SK-N-SH (cell line): Measurements from ENCODE around the gene IL4R. TPM values are rescaled to one million over a fixed set of nuclear protein-coding genes. Genes with fewer than 3 reads are reported as not detected.

Experiments
- CTCF ChIA-PET: fragments of 300-600, 350-600 bp; formaldehyde crosslinking; extraction: SDS; loops from one replicate; lab custom pipeline; 2021; lab: Yijun Ruan, JAX
- POLR2A ChIA-PET: fragments of 350-600 bp; sonication (Branson Sonifier 250); formaldehyde crosslinking; extraction: SDS; loops from one replicate; lab custom pipeline; 2020; ENCODE audit warnings: antibody characterized with exemption, inconsistent platforms; lab: Yijun Ruan, JAX
- DNase-seq: peaks from one replicate; pipeline ENCODE4 v3.0.0; 2012
- H2AFZ ChIP-seq: fragments of 200-600 bp; sonication (generic); 2 replicates; pipeline ENCODE4 v1.8.1; 2016; ENCODE audit warnings: antibody characterized with exemption, mild to moderate bottlenecking, low read depth
- H3F3A ChIP-seq: fragments of 200-600 bp; sonication (generic); replicated peaks from 2 replicates; pipeline ENCODE3; 2016; ENCODE audit warnings: antibody characterized with exemption, mild to moderate bottlenecking; ENCODE audit not compliant: insufficient read depth
- H3K27ac ChIP-seq, 2 experiments: fragments of 200-500 bp in 1 of 2; fragments of 200-600 bp in 1 of 2; sonication (Bioruptor generic) in 1 of 2; sonication (generic), shearing (Covaris generic) in 1 of 2; 2 replicates each; pipeline versions ENCODE4 v1.5.1 to v1.6.1; 2014 to 2016; ENCODE audit warnings: low read depth in 2 of 2, inconsistent platforms in 1 of 2, low read length in 1 of 2, mild to moderate bottlenecking in 1 of 2, mixed read lengths in 1 of 2
- H3K27me3 ChIP-seq: fragments of 200-600 bp; sonication (generic), shearing (Covaris generic); 2 replicates; pipeline ENCODE4 v1.6.1; 2016; ENCODE audit warnings: mixed run types; ENCODE audit not compliant: insufficient read depth
- H3K36me3 ChIP-seq, 2 experiments: fragments of 200-500 bp in 1 of 2; fragments of 200-600 bp in 1 of 2; sonication (Bioruptor generic) in 1 of 2; sonication (generic) in 1 of 2; replicated peaks in 1 of 2; 2 replicates each; pipeline versions ENCODE3 to v1.5.1; 2014 to 2016; ENCODE audit warnings: low read length in 1 of 2, mild to moderate bottlenecking in 1 of 2; ENCODE audit not compliant: insufficient read depth in 2 of 2, control insufficient read depth in 1 of 2
- H3K4me1 ChIP-seq, 2 experiments: fragments of 200-500 bp in 1 of 2; fragments of 200-600 bp in 1 of 2; sonication (Bioruptor generic) in 1 of 2; sonication (generic), shearing (Covaris generic) in 1 of 2; 2 replicates each; pipeline versions ENCODE4 v1.5.1 to v1.6.1; 2014 to 2016; ENCODE audit warnings: low read depth in 1 of 2, low read length in 1 of 2, mixed run types in 1 of 2; ENCODE audit not compliant: insufficient read depth in 2 of 2, control insufficient read depth in 1 of 2
- H3K4me2 ChIP-seq: fragments of 200-600 bp; sonication (generic), shearing (Covaris generic); 2 replicates; pipeline ENCODE4 v1.6.1; 2017; ENCODE audit warnings: mixed run types
- H3K4me3 ChIP-seq, 2 experiments: fragments of 200-500 bp in 1 of 2; fragments of 200-600 bp in 1 of 2; sonication (Bioruptor generic) in 1 of 2; sonication (generic), shearing (Covaris generic) in 1 of 2; 2 replicates each; pipeline versions ENCODE4 v1.5.1 to v1.8.1; 2014 to 2016; ENCODE audit warnings: low read depth in 2 of 2, inconsistent platforms in 1 of 2, low read length in 1 of 2, mild to moderate bottlenecking in 1 of 2, mixed read lengths in 1 of 2, moderate library complexity in 1 of 2
- H3K79me2 ChIP-seq: fragments of 200-600 bp; sonication (generic); 2 replicates; pipeline ENCODE4 v1.8.1; 2017; ENCODE audit warnings: mild to moderate bottlenecking; ENCODE audit not compliant: insufficient read depth
- H3K9ac ChIP-seq: fragments of 200-600 bp; sonication (generic); 2 replicates; pipeline ENCODE4 v1.6.1; 2017; ENCODE audit warnings: mixed run types
- H3K9me2 ChIP-seq: fragments of 200-600 bp; sonication (generic); 2 replicates; pipeline ENCODE4 v1.6.1; 2017; ENCODE audit warnings: mixed run types
- H3K9me3 ChIP-seq: fragments of 200-600 bp; sonication (generic); 2 replicates; pipeline ENCODE4 v1.6.1; 2017; ENCODE audit warnings: mixed run types, mild to moderate bottlenecking, moderate library complexity
- H4K20me1 ChIP-seq: fragments of 200-600 bp; sonication (generic); 2 replicates; pipeline ENCODE4 v1.6.1; 2017; ENCODE audit warnings: mild to moderate bottlenecking, mixed run types; ENCODE audit not compliant: insufficient read depth
- CTCF ChIP-seq: fragments of 200-600 bp; sonication (generic); IDR thresholded peaks from 2 replicates; pipeline ENCODE4 v1.6.1; 2017; ENCODE audit warnings: antibody characterized with exemption, mild to moderate bottlenecking, moderate library complexity
- EP300 ChIP-seq, 2 experiments: IDR thresholded peaks; 2 replicates each; pipeline versions ENCODE4 v1.4.0 to v1.6.1; 2012; ENCODE audit warnings: borderline replicate concordance in 1 of 2, low read depth in 1 of 2, low read length in 1 of 2
- EZH2phosphoT487 ChIP-seq: fragments of 200-600 bp; sonication (generic); IDR thresholded peaks from 2 replicates; pipeline ENCODE4 v1.6.1; 2017; ENCODE audit warnings: low read depth, mixed run types, mild to moderate bottlenecking, antibody characterized with exemption, moderate library complexity, borderline replicate concordance
- FOXJ3 ChIP-seq: sonication (generic); formaldehyde crosslinking; IDR thresholded peaks from 2 replicates; pipeline ENCODE4 v1.5.1; 2020; ENCODE audit warnings: mild to moderate bottlenecking, missing genetic modification reagents
- FOXM1 ChIP-seq: IDR thresholded peaks from 2 replicates; pipeline ENCODE4 v1.4.0; 2012; ENCODE audit warnings: low read depth, mild to moderate bottlenecking
- GABPA ChIP-seq: IDR thresholded peaks from 2 replicates; pipeline ENCODE4 v1.4.0; 2012; ENCODE audit warnings: low read depth, mild to moderate bottlenecking
- IRF3 ChIP-seq: fragments of 150-350 bp; IDR thresholded peaks from 2 replicates; pipeline ENCODE4 v1.6.1; 2016; ENCODE audit warnings: mild to moderate bottlenecking, low read depth, low read length
- MEF2A ChIP-seq: IDR thresholded peaks from 2 replicates; pipeline ENCODE4 v1.4.0; 2012; ENCODE audit warnings: low read depth, borderline replicate concordance
- MXI1 ChIP-seq: IDR thresholded peaks from 2 replicates; pipeline ENCODE4 v1.6.1; 2012; ENCODE audit warnings: mild to moderate bottlenecking, low read depth, low read length, improper control_type of control experiment
- NFIC ChIP-seq: IDR thresholded peaks from 2 replicates; pipeline ENCODE4 v1.4.0; 2012; ENCODE audit warnings: borderline replicate concordance
- RCOR1 ChIP-seq: fragments of 150-350 bp; IDR thresholded peaks from 2 replicates; pipeline ENCODE4 v1.6.1; 2017; ENCODE audit warnings: antibody characterized with exemption, low read length
- REST ChIP-seq: IDR thresholded peaks from 2 replicates; pipeline ENCODE4 v1.6.1; 2012; ENCODE audit warnings: mild to moderate bottlenecking, low read depth, low read length, moderate library complexity
- RFX5 ChIP-seq: IDR thresholded peaks from 2 replicates; pipeline ENCODE4 v1.6.1; 2012; ENCODE audit warnings: mild to moderate bottlenecking, improper control_type of control experiment, low read length
- RXRA ChIP-seq: IDR thresholded peaks from 2 replicates; pipeline ENCODE4 v1.4.0; 2012; ENCODE audit warnings: low read depth, mild to moderate bottlenecking, borderline replicate concordance
- SMC3 ChIP-seq: IDR thresholded peaks from 2 replicates; pipeline ENCODE4 v1.6.1; 2012; ENCODE audit warnings: low read depth, low read length, improper control_type of control experiment
- TAF1 ChIP-seq: IDR thresholded peaks from 2 replicates; pipeline ENCODE4 v1.6.1; 2012; ENCODE audit warnings: low read depth, mild to moderate bottlenecking, low read length, moderate library complexity, borderline replicate concordance
- TCF12 ChIP-seq: IDR thresholded peaks from 2 replicates; pipeline ENCODE4 v1.4.0; 2012
- USF1 ChIP-seq: IDR thresholded peaks from 2 replicates; pipeline ENCODE4 v1.4.0; 2012; ENCODE audit warnings: low read depth, borderline replicate concordance
- USF2 ChIP-seq: fragments of 150-350 bp; IDR thresholded peaks from 2 replicates; pipeline ENCODE4 v1.6.1; 2017; ENCODE audit warnings: antibody characterized with exemption, low read length, low read depth, borderline replicate concordance
- WGBS: methylation state at CpG from one replicate; pipeline ENCODE4 v1.1.6; 2017; ENCODE audit warnings: low lambda C conversion rate; 5-methylcytosine and 5-hydroxymethylcytosine counted together
- polyA plus RNA-seq, 3 experiments: library from polyadenylated mRNA; depleted of rRNA; stranded (reverse); fragments of >200 nt; gene quantifications; 2 replicates each; pipeline ENCODE4 v1.2.3, GENCODE V29; 2012

Gene IL4R
- polyA plus RNA-seq, 1 of the 3 experiments (the other 2 are of a cell fraction): 16.1 TPM

- no peak overlapping the region for H3K27ac ChIP-seq
- H3K9me3 ChIP-seq: no peaks in the 10 kb centered on the region
- H3K4me2 ChIP-seq: no peak overlapping the region
- no peaks in the 10 kb centered on the region for H3K9me2 ChIP-seq
- H3F3A ChIP-seq: peaks cover 22% of the 10 kb centered on the region
- no peak overlapping the region for H3K9ac ChIP-seq
- no peak overlapping the region for H3K4me3 ChIP-seq
- peaks cover 0 to 18% of the 10 kb centered on the region in 2 experiments; a peak in 2 of 4 replicates for H3K4me1 ChIP-seq
- ChIA-PET POLR2A (no interaction called here), CTCF (no interaction called here)
- no peak for TF ChIP-seq REST
- TF ChIP-seq MEF2A: no peak
- TF ChIP-seq FOXM1: no peak
- TF ChIP-seq CTCF: no peak
- TF ChIP-seq RFX5: no peak
- TF ChIP-seq GABPA: no peak
- TF ChIP-seq FOXJ3 (CRISPR knock-in tag): no peak
- TF ChIP-seq NFIC: no peak
- TF ChIP-seq EZH2phosphoT487: no peak
- TF ChIP-seq RCOR1: no peak
- no peak for TF ChIP-seq IRF3
- TF ChIP-seq MXI1: no peak
- TF ChIP-seq USF2: no peak
- no peak for TF ChIP-seq USF1
- no peak for TF ChIP-seq RXRA
- no peak for TF ChIP-seq TAF1
- no peak for TF ChIP-seq TCF12
- no peak for TF ChIP-seq EP300 (IDR thresholded peaks at IDR 0.05; ENCODE audit: borderline replicate concordance in 1 of 2, low read depth in 1 of 2, low read length in 1 of 2)
- TF ChIP-seq SMC3: no peak
- H2AFZ ChIP-seq: no peak overlapping the region
- H3K36me3 ChIP-seq: no peaks in the 10 kb centered on the region
- H3K27me3 ChIP-seq: no peaks in the 10 kb centered on the region
- no peaks in the 10 kb centered on the region for H3K79me2 ChIP-seq
- 46% methylated on average over 4 of the region's 6 CpGs for WGBS
- no peaks in the 10 kb centered on the region for H4K20me1 ChIP-seq
- no peak for DNase-seq
Measured at GRCh38 chr16:27403601-27403992, 89.8 kb downstream of the IL4R start.
